Measurements from ENCODE around the gene ZNF140.

ZNF140 gene
- total RNA-seq, result 16.9 to 26.5 (median 24.6) reads per million in 3 donors

GRCh38 chr12:133080368-133081158 is at the start of gene ZNF140:
TSS of gene ZNF140 (plus strand) at chr12:133080923. CDS start at chr12:133081321, 398 bp downstream.
- peaks cover 24% of the 10 kb centered on the region for H3K9me3 ChIP-seq (ENCODE audit: control insufficient read depth, low read length)
- H3K4me1 ChIP-seq (ENCODE audit: control insufficient read depth, insufficient read depth, low read length, poor library complexity, severe bottlenecking), result no peaks in the 10 kb centered on the region
- peak within 1 kb of the TSS; percentile 63 for H3K4me3 ChIP-seq (ENCODE audit: insufficient read depth, low read depth, low read length, poor library complexity, severe bottlenecking)
- no peaks in the 10 kb centered on the region for H3K27me3 ChIP-seq (replicated peaks; ENCODE audit: control insufficient read depth, insufficient read depth, low read length, poor library complexity, severe bottlenecking)
- H3K36me3 ChIP-seq (ENCODE audit: control insufficient read depth, insufficient read depth, low read length), result peaks cover 28% of the 10 kb centered on the region
- peak; percentile 90 to 93 (median 92) for DNase-seq
- peak within 1 kb of the TSS; percentile 97 for H3K27ac ChIP-seq (ENCODE audit: insufficient read depth, low read length, poor library complexity, severe bottlenecking)

DNA sequence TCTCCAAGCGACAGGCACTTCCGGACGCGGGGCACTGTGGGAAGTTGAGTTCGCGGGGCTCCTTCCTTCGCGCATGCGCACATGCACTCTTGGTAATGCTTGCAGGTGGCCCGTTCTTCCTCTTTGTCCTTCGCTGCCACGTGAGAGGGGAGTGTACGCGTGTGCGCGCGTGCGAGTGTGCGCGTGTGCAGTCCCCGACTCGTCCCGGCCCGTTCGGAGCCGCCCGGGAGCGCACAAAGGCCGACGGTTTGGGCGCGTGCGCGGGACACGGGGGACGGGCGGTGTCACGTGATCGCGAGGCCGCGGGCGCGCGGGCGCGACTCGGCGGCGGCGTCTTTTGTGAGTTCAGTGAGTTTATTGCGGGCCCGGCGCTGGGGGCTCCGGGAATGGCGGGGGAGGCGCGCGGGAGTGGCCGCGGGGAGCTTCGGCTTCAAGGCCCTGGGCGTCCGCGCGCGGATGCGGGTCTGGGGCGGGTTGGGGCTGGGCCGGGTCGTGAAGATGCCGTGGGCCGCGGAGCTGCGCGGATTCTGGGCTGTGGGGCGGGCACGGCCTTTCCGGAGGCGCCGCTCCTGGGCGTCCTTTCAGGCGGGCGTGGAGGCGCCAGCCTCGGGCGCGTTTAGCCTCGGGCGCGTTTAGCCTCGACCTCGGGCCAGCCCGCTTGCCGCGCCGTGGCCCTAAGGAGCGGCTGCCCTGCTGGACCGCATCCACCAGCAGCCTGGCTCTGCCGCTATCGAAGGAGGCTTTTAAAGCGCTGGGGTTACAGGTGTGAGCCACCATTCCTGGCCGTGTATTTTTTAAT is 43.3 kb upstream of the ZNF140 start, which contains the start of gene ZNF84:
TSS of gene ZNF84 (plus strand) at position 303 of the 799 bp plus-strand sequence. CDS start 3,959 bp downstream, outside the sequence.
- Histone ChIP-seq H3K4me1 (ENCODE audit: control insufficient read depth, insufficient read depth, low read length, poor library complexity, severe bottlenecking) (peaks cover 11% of the 10 kb centered on the region), H3K27ac (ENCODE audit: insufficient read depth, low read length, poor library complexity, severe bottlenecking) (peak within 1 kb of the TSS; percentile 82), H3K27me3 (replicated peaks; ENCODE audit: control insufficient read depth, insufficient read depth, low read length, poor library complexity, severe bottlenecking) (no peaks in the 10 kb centered on the region), H3K9me3 (ENCODE audit: control insufficient read depth, low read length) (peaks cover 30% of the 10 kb centered on the region), H3K36me3 (ENCODE audit: control insufficient read depth, insufficient read depth, low read length) (peaks cover 29% of the 10 kb centered on the region), H3K4me3 (ENCODE audit: insufficient read depth, low read depth, low read length, poor library complexity, severe bottlenecking) (peak within 1 kb of the TSS; percentile 69)
- DNase-seq, result peak; percentile 94 to 98 (median 97)

GRCh38 chr12:133038118-133038709 is 42.5 kb upstream of the ZNF140 start:
- H3K27ac ChIP-seq (ENCODE audit: insufficient read depth, low read length, poor library complexity, severe bottlenecking), result peak overlapping the region; percentile 82
- H3K36me3 ChIP-seq (ENCODE audit: control insufficient read depth, insufficient read depth, low read length), result peaks cover 37% of the 10 kb centered on the region
- peak overlapping the region; percentile 69 for H3K4me3 ChIP-seq (ENCODE audit: insufficient read depth, low read depth, low read length, poor library complexity, severe bottlenecking)
- no peak for DNase-seq
- H3K27me3 ChIP-seq (replicated peaks; ENCODE audit: control insufficient read depth, insufficient read depth, low read length, poor library complexity, severe bottlenecking), result no peaks in the 10 kb centered on the region
- peaks cover 11% of the 10 kb centered on the region for H3K4me1 ChIP-seq (ENCODE audit: control insufficient read depth, insufficient read depth, low read length, poor library complexity, severe bottlenecking)
- peaks cover 38% of the 10 kb centered on the region for H3K9me3 ChIP-seq (ENCODE audit: control insufficient read depth, low read length)

DNA sequence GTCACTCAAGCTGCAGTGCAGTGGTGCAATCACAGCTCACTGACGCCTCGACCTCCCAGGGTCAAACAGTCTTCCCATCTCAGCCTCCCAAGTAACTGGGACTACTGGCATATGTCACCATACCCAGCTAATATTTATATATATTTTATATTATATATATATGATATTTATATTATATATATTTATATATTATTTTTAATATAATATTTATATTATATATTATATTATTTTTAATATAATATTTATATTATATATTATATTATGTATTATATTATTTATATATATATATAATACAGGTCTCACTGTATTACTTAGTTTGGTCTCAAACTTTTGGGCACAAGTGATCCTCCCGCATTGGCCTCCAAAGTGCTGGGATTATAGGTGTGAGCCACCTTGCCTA is 34.0 kb upstream of the ZNF140 start:
- Histone ChIP-seq H3K36me3 (ENCODE audit: control insufficient read depth, insufficient read depth, low read length) (peaks cover 89% of the 10 kb centered on the region), H3K4me1 (ENCODE audit: control insufficient read depth, insufficient read depth, low read length, poor library complexity, severe bottlenecking) (no peaks in the 10 kb centered on the region), H3K4me3 (ENCODE audit: insufficient read depth, low read depth, low read length, poor library complexity, severe bottlenecking) (no peak overlapping the region), H3K9me3 (ENCODE audit: control insufficient read depth, low read length) (peaks cover 78% of the 10 kb centered on the region), H3K27me3 (replicated peaks; ENCODE audit: control insufficient read depth, insufficient read depth, low read length, poor library complexity, severe bottlenecking) (no peaks in the 10 kb centered on the region), H3K27ac (ENCODE audit: insufficient read depth, low read length, poor library complexity, severe bottlenecking) (no peak overlapping the region)
- no peak for DNase-seq

GRCh38 chr12:133057446-133057845 is 23.3 kb upstream of the ZNF140 start:
- DNase-seq, result no peak
- Histone ChIP-seq H3K9me3 (ENCODE audit: control insufficient read depth, low read length) (peaks cover 79% of the 10 kb centered on the region), H3K4me1 (ENCODE audit: control insufficient read depth, insufficient read depth, low read length, poor library complexity, severe bottlenecking) (no peaks in the 10 kb centered on the region), H3K4me3 (ENCODE audit: insufficient read depth, low read depth, low read length, poor library complexity, severe bottlenecking) (peak overlapping the region; percentile 20), H3K36me3 (ENCODE audit: control insufficient read depth, insufficient read depth, low read length) (peaks cover 37% of the 10 kb centered on the region), H3K27ac (ENCODE audit: insufficient read depth, low read length, poor library complexity, severe bottlenecking) (no peak overlapping the region), H3K27me3 (replicated peaks; ENCODE audit: control insufficient read depth, insufficient read depth, low read length, poor library complexity, severe bottlenecking) (no peaks in the 10 kb centered on the region)

DNA sequence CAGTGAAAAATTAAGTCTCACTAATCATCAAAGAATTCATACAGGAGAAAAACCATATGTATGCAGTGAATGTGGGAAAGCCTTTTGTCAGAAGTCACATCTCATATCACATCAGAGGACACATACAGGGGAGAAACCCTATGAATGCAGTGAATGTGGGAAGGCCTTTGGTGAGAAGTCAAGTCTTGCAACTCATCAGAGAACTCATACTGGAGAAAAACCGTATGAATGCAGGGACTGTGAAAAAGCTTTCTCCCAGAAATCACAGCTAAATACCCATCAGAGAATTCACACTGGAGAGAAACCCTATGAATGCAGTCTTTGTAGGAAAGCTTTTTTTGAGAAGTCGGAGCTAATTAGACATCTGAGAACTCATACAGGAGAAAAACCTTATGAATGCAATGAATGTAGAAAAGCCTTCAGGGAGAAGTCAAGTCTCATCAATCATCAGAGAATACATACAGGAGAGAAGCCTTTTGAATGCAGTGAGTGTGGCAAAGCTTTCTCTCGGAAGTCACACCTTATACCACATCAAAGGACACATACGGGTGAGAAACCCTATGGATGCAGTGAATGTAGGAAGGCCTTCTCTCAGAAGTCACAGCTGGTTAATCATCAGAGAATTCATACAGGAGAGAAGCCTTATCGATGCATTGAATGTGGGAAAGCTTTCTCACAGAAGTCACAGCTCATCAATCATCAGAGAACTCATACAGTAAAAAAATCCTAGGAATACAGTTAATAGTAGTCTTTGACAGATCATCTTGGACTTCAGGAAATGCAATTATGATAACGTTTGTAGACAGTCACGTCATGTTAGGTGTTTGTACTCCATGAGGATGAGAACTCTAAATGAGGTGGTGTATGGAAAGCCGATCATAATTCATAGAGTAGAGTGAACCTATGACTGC is 22.3 kb upstream of the ZNF140 start:
- Histone ChIP-seq H3K36me3 (ENCODE audit: control insufficient read depth, insufficient read depth, low read length) (peaks cover 26% of the 10 kb centered on the region), H3K27ac (ENCODE audit: insufficient read depth, low read length, poor library complexity, severe bottlenecking) (no peak overlapping the region), H3K4me1 (ENCODE audit: control insufficient read depth, insufficient read depth, low read length, poor library complexity, severe bottlenecking) (no peaks in the 10 kb centered on the region), H3K4me3 (ENCODE audit: insufficient read depth, low read depth, low read length, poor library complexity, severe bottlenecking) (no peak overlapping the region), H3K27me3 (replicated peaks; ENCODE audit: control insufficient read depth, insufficient read depth, low read length, poor library complexity, severe bottlenecking) (no peaks in the 10 kb centered on the region), H3K9me3 (ENCODE audit: control insufficient read depth, low read length) (peaks cover 77% of the 10 kb centered on the region)
- no peak for DNase-seq

- H3K27ac ChIP-seq (ENCODE audit: insufficient read depth, low read length, poor library complexity, severe bottlenecking), result no peak overlapping the region
- H3K27me3 ChIP-seq (replicated peaks; ENCODE audit: control insufficient read depth, insufficient read depth, low read length, poor library complexity, severe bottlenecking), result no peaks in the 10 kb centered on the region
- no peak overlapping the region for H3K4me3 ChIP-seq (ENCODE audit: insufficient read depth, low read depth, low read length, poor library complexity, severe bottlenecking)
- peaks cover 11% of the 10 kb centered on the region for H3K36me3 ChIP-seq (ENCODE audit: control insufficient read depth, insufficient read depth, low read length)
- no peaks in the 10 kb centered on the region for H3K4me1 ChIP-seq (ENCODE audit: control insufficient read depth, insufficient read depth, low read length, poor library complexity, severe bottlenecking)
- DNase-seq, result no peak
- peaks cover 94% of the 10 kb centered on the region for H3K9me3 ChIP-seq (ENCODE audit: control insufficient read depth, low read length)
These were observed 18.8 kb upstream of the ZNF140 start for GRCh38 chr12:133061954-133062353.

DNA sequence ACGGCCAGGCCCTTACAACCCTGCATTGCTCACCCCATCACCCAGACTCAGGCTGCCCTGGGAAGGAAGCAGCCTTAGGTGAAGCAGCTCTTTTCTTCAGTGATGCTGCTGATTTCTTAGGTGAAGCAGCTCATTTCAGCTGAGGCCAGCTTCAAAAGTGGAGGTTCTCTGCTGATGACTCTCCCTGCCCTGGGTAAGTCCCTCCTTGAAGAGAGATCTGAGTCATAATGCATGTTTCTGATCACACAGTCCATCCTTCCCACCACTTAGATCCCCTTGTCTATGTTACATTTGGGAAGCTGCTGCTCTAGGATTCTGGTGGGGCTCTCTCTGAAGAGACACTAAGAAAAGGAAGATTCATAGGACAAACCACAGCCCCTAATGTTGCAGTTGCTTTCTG is 17.2 kb upstream of the ZNF140 start:
- Histone ChIP-seq H3K27ac (ENCODE audit: insufficient read depth, low read length, poor library complexity, severe bottlenecking) (no peak overlapping the region), H3K4me3 (ENCODE audit: insufficient read depth, low read depth, low read length, poor library complexity, severe bottlenecking) (no peak overlapping the region), H3K9me3 (ENCODE audit: control insufficient read depth, low read length) (peaks cover 88% of the 10 kb centered on the region), H3K27me3 (replicated peaks; ENCODE audit: control insufficient read depth, insufficient read depth, low read length, poor library complexity, severe bottlenecking) (no peaks in the 10 kb centered on the region), H3K4me1 (ENCODE audit: control insufficient read depth, insufficient read depth, low read length, poor library complexity, severe bottlenecking) (no peaks in the 10 kb centered on the region), H3K36me3 (ENCODE audit: control insufficient read depth, insufficient read depth, low read length) (peaks cover 2% of the 10 kb centered on the region)
- no peak for DNase-seq

- Histone ChIP-seq H3K9me3 (ENCODE audit: control insufficient read depth, low read length) (peaks cover 37% of the 10 kb centered on the region), H3K27ac (ENCODE audit: insufficient read depth, low read length, poor library complexity, severe bottlenecking) (no peak overlapping the region), H3K4me3 (ENCODE audit: insufficient read depth, low read depth, low read length, poor library complexity, severe bottlenecking) (no peak overlapping the region), H3K36me3 (ENCODE audit: control insufficient read depth, insufficient read depth, low read length) (no peaks in the 10 kb centered on the region), H3K4me1 (ENCODE audit: control insufficient read depth, insufficient read depth, low read length, poor library complexity, severe bottlenecking) (no peaks in the 10 kb centered on the region), H3K27me3 (replicated peaks; ENCODE audit: control insufficient read depth, insufficient read depth, low read length, poor library complexity, severe bottlenecking) (no peaks in the 10 kb centered on the region)
- no peak for DNase-seq
These were observed 6.9 kb upstream of the ZNF140 start for GRCh38 chr12:133073836-133074235.

All from effector memory CD4-positive, alpha-beta T cell (primary cell).